ENCODE measurements around the gene ASCC1.

ASCC1 gene

GRCh38 chr10:72204296-72204695 is 11.8 kb downstream of the ASCC1 start:
- Histone ChIP-seq H3K36me3 (ENCODE audit: control insufficient read depth, insufficient read depth, low read length) (no peaks in the 10 kb centered on the region), H3K27ac (no peak overlapping the region), H3K4me2 (ENCODE audit: low read length) (no peak overlapping the region), H3K4me1 (no peaks in the 10 kb centered on the region), H3K27me3 (ENCODE audit: control insufficient read depth, insufficient read depth, low read length) (no peaks in the 10 kb centered on the region), H2AFZ (no peak overlapping the region), H3K79me2 (no peaks in the 10 kb centered on the region), H3K9ac (no peak overlapping the region), H3K4me3 (ENCODE audit: low read depth, low read length) (no peak overlapping the region), H3K9me3 (ENCODE audit: control insufficient read depth, low read length) (no peaks in the 10 kb centered on the region)
- TF ChIP-seq CTCF (IDR thresholded peaks at IDR 0.05): no peak

GRCh38 chr10:72201293-72201692 is 14.8 kb downstream of the ASCC1 start:
- Histone ChIP-seq H3K9me3 (ENCODE audit: control insufficient read depth, low read length) (no peaks in the 10 kb centered on the region), H3K27ac (no peak overlapping the region), H3K36me3 (ENCODE audit: control insufficient read depth, insufficient read depth, low read length) (no peaks in the 10 kb centered on the region), H3K4me1 (no peaks in the 10 kb centered on the region), H2AFZ (no peak overlapping the region), H3K27me3 (ENCODE audit: control insufficient read depth, insufficient read depth, low read length) (no peaks in the 10 kb centered on the region), H3K4me3 (ENCODE audit: low read depth, low read length) (no peak overlapping the region), H3K9ac (no peak overlapping the region), H3K4me2 (ENCODE audit: low read length) (no peak overlapping the region), H3K79me2 (no peaks in the 10 kb centered on the region)
- TF ChIP-seq CTCF (IDR thresholded peaks at IDR 0.05): no peak

GRCh38 chr10:72200883-72201282 is 15.2 kb downstream of the ASCC1 start:
- Histone ChIP-seq H3K79me2 (no peaks in the 10 kb centered on the region), H3K4me1 (no peaks in the 10 kb centered on the region), H3K9ac (no peak overlapping the region), H3K4me2 (ENCODE audit: low read length) (no peak overlapping the region), H3K36me3 (ENCODE audit: control insufficient read depth, insufficient read depth, low read length) (no peaks in the 10 kb centered on the region), H3K27me3 (ENCODE audit: control insufficient read depth, insufficient read depth, low read length) (no peaks in the 10 kb centered on the region), H3K27ac (no peak overlapping the region), H3K9me3 (ENCODE audit: control insufficient read depth, low read length) (no peaks in the 10 kb centered on the region), H2AFZ (no peak overlapping the region), H3K4me3 (ENCODE audit: low read depth, low read length) (no peak overlapping the region)
- TF ChIP-seq CTCF (IDR thresholded peaks at IDR 0.05): no peak

- TF ChIP-seq CTCF (IDR thresholded peaks at IDR 0.05): no peak
- Histone ChIP-seq H3K27ac (no peak overlapping the region), H3K79me2 (no peaks in the 10 kb centered on the region), H3K9me3 (ENCODE audit: control insufficient read depth, low read length) (no peaks in the 10 kb centered on the region), H3K36me3 (ENCODE audit: control insufficient read depth, insufficient read depth, low read length) (no peaks in the 10 kb centered on the region), H3K4me3 (ENCODE audit: low read depth, low read length) (no peak overlapping the region), H3K9ac (no peak overlapping the region), H3K4me1 (no peaks in the 10 kb centered on the region), H3K4me2 (ENCODE audit: low read length) (no peak overlapping the region), H3K27me3 (ENCODE audit: control insufficient read depth, insufficient read depth, low read length) (no peaks in the 10 kb centered on the region), H2AFZ (no peak overlapping the region)
Observed at GRCh38 chr10:72194949-72195348, 21.1 kb downstream of the ASCC1 start.

- Histone ChIP-seq H3K4me3 (ENCODE audit: low read depth, low read length) (peak overlapping the region; percentile 16), H3K27ac (peak overlapping the region; percentile 72), H3K36me3 (ENCODE audit: control insufficient read depth, insufficient read depth, low read length) (no peaks in the 10 kb centered on the region), H3K9ac (no peak overlapping the region), H3K4me1 (no peaks in the 10 kb centered on the region), H3K79me2 (no peaks in the 10 kb centered on the region), H3K9me3 (ENCODE audit: control insufficient read depth, low read length) (no peaks in the 10 kb centered on the region), H3K4me2 (ENCODE audit: low read length) (peak overlapping the region; percentile 36), H3K27me3 (ENCODE audit: control insufficient read depth, insufficient read depth, low read length) (no peaks in the 10 kb centered on the region), H2AFZ (no peak overlapping the region)
- no peak for TF ChIP-seq CTCF (IDR thresholded peaks at IDR 0.05)
Observed at GRCh38 chr10:72186982-72187330, 29.1 kb downstream of the ASCC1 start.

Data from parathyroid adenoma (tissue), 2 donors.